GM19099 (cell line): Measurements from ENCODE around the gene CCDC91.

ENCODE experiments used
- POLR2A ChIP-seq: IDR thresholded peaks from 3 replicates; pipeline ENCODE4 v1.6.1; 2011; ENCODE audit warnings: low read depth; ENCODE audit not compliant: insufficient read length; ENCODE audit errors: extremely low read depth

Gene CCDC91

GRCh38 chr12:28506271-28506670 lies 316.0 kb downstream of the CCDC91 start:
- no peak for TF ChIP-seq POLR2A

- no peak for TF ChIP-seq POLR2A
Observed at GRCh38 chr12:28507033-28507432, 316.8 kb downstream of the CCDC91 start.

- no peak for TF ChIP-seq POLR2A
Observed at GRCh38 chr12:28507867-28508266, 317.6 kb downstream of the CCDC91 start.

- TF ChIP-seq POLR2A: no peak
Observed at GRCh38 chr12:28512406-28512805, 322.1 kb downstream of the CCDC91 start.

- no peak for TF ChIP-seq POLR2A
Observed at GRCh38 chr12:28512876-28513275, 322.6 kb downstream of the CCDC91 start.

- no peak for TF ChIP-seq POLR2A
Observed at GRCh38 chr12:28513983-28514382, 323.7 kb downstream of the CCDC91 start.

- no peak for TF ChIP-seq POLR2A
Observed at GRCh38 chr12:28517101-28517500, 326.8 kb downstream of the CCDC91 start.

- TF ChIP-seq POLR2A: no peak
Observed at GRCh38 chr12:28527631-28528249, 337.5 kb downstream of the CCDC91 start.

- TF ChIP-seq POLR2A: no peak
Observed at GRCh38 chr12:28535216-28535615, 345.0 kb downstream of the CCDC91 start.

GRCh38 chr12:28536088-28536487 lies 345.8 kb downstream of the CCDC91 start:
- no peak for TF ChIP-seq POLR2A

- no peak for TF ChIP-seq POLR2A
Observed at GRCh38 chr12:28537474-28537873, 347.2 kb downstream of the CCDC91 start.

GRCh38 chr12:28539691-28540323 lies 349.6 kb downstream of the CCDC91 start:
- no peak for TF ChIP-seq POLR2A

- TF ChIP-seq POLR2A: no peak
Observed at GRCh38 chr12:28540324-28540714, 350.1 kb downstream of the CCDC91 start.

GRCh38 chr12:28543021-28543890 lies 353.0 kb downstream of the CCDC91 start:
- TF ChIP-seq POLR2A: no peak

GRCh38 chr12:28550757-28551704 lies 360.8 kb downstream of the CCDC91 start:
- no peak for TF ChIP-seq POLR2A
